H1 (cell line): ENCODE results near the gene RBM44. TPM values are rescaled to one million over a fixed set of nuclear protein-coding genes. Genes with fewer than 3 reads are reported as not detected.

Source experiments
- CTCF ChIA-PET: fragments of 300-600 bp; sonication (Branson Sonifier 250); formaldehyde crosslinking; loops from one replicate; lab custom pipeline; 2021; ENCODE audit not compliant: partially characterized antibody; lab: Charles Lee
- POLR2A ChIA-PET: fragments of 300-600 bp; sonication (Branson Sonifier 250); formaldehyde crosslinking; loops from one replicate; lab custom pipeline; 2021; ENCODE audit warnings: inconsistent platforms; ENCODE audit not compliant: partially characterized antibody; lab: Charles Lee
- DNase-seq, 2 experiments: peaks; one replicate each; pipeline versions ENCODE4 v3.0.0 to v3.0.0-alpha.2; 2010 to 2022; ENCODE audit warnings: low spot score in 2 of 2, low read depth in 1 of 2, mixed read lengths in 1 of 2
- FAIRE-seq: peaks from 2 replicates; lab custom pipeline; 2011; peaks lifted over from hg19 to GRCh38; lab: Jason Lieb, UNC
- H2AFZ ChIP-seq: 2 replicates; pipeline ENCODE4 v1.8.1; 2012; ENCODE audit warnings: low read length, inconsistent platforms
- H2AK5ac ChIP-seq: 2 replicates; pipeline ENCODE4 v1.6.1; 2013; ENCODE audit warnings: low read depth, low read length
- H2BK120ac ChIP-seq: replicated peaks from 2 replicates; pipeline ENCODE3; 2013; ENCODE audit warnings: low read depth, low read length, inconsistent platforms
- H2BK12ac ChIP-seq: 2 replicates; pipeline ENCODE4 v1.6.1; 2013; ENCODE audit warnings: low read depth, low read length
- H2BK15ac ChIP-seq: 2 replicates; pipeline ENCODE4 v1.6.1; 2013; ENCODE audit warnings: low read length
- H2BK20ac ChIP-seq: 2 replicates; pipeline ENCODE4 v1.6.1; 2013; ENCODE audit warnings: low read length
- H2BK5ac ChIP-seq: 2 replicates; pipeline ENCODE4 v1.6.1; 2013; ENCODE audit warnings: low read depth, low read length
- H3K14ac ChIP-seq: 2 replicates; pipeline ENCODE4 v1.6.1; 2013; ENCODE audit warnings: inconsistent platforms; ENCODE audit not compliant: insufficient read length
- H3K18ac ChIP-seq: 2 replicates; pipeline ENCODE4 v1.6.1; 2013; ENCODE audit warnings: low read length; ENCODE audit errors: extremely low read depth
- H3K23ac ChIP-seq: 2 replicates; pipeline ENCODE4 v1.6.1; 2013; ENCODE audit warnings: inconsistent platforms; ENCODE audit not compliant: insufficient read length
- H3K23me2 ChIP-seq: 2 replicates; pipeline ENCODE4 v1.6.1; 2013; ENCODE audit warnings: low read depth, low read length
- H3K27ac ChIP-seq: 2 replicates; pipeline ENCODE4 v1.6.1; 2011; ENCODE audit warnings: low read depth, low read length, inconsistent platforms
- H3K27me3 ChIP-seq, 4 experiments: replicated peaks in 1 of 4; 1 replicate in 1 of 4; 2 replicates in 3 of 4; pipeline versions ENCODE4 v1.6.1 to v1.8.1; 2011 to 2013; ENCODE audit warnings: low read length in 3 of 4, mild to moderate bottlenecking in 3 of 4, inconsistent platforms in 2 of 4, mixed read lengths in 2 of 4, moderate library complexity in 1 of 4; ENCODE audit not compliant: control insufficient read depth in 3 of 4, insufficient read depth in 3 of 4; ENCODE audit errors: extremely low read depth in 1 of 4
- H3K36me3 ChIP-seq, 4 experiments: 2 replicates each; pipeline versions ENCODE4 v1.6.1 to v1.8.1; 2011 to 2013; ENCODE audit warnings: mild to moderate bottlenecking in 4 of 4, low read length in 3 of 4, moderate library complexity in 2 of 4, control low read depth in 1 of 4, inconsistent platforms in 1 of 4; ENCODE audit not compliant: insufficient read depth in 4 of 4, control insufficient read depth in 2 of 4
- H3K4ac ChIP-seq: replicated peaks from 2 replicates; pipeline ENCODE3; 2013; ENCODE audit warnings: low read length, low read depth, mixed read lengths, inconsistent platforms; ENCODE audit not compliant: insufficient read length
- H3K4me1 ChIP-seq, 4 experiments: replicated peaks in 1 of 4; 1 replicate in 1 of 4; 2 replicates in 3 of 4; pipeline versions ENCODE4 v1.6.1 to v1.8.1; 2011 to 2013; ENCODE audit warnings: low read length in 3 of 4, inconsistent platforms in 2 of 4, mixed read lengths in 1 of 4; ENCODE audit not compliant: insufficient read depth in 4 of 4, control insufficient read depth in 3 of 4
- H3K4me2 ChIP-seq, 2 experiments: 2 replicates each; pipeline versions ENCODE4 v1.6.1 to v1.8.1; 2011 to 2013; ENCODE audit warnings: low read depth in 2 of 2, low read length in 2 of 2, control low read depth in 1 of 2, inconsistent platforms in 1 of 2, mild to moderate bottlenecking in 1 of 2; ENCODE audit not compliant: insufficient read depth in 1 of 2
- H3K4me3 ChIP-seq, 4 experiments: fragments of 200-600, 300-600 bp in 1 of 4; sonication (generic), shearing (Covaris generic), sonication (Bioruptor Twin) in 1 of 4; 2 replicates each; pipeline versions ENCODE4 v1.5.1 to v1.8.1; 2011 to 2016; ENCODE audit warnings: low read length in 4 of 4, low read depth in 3 of 4, control low read depth in 2 of 4, inconsistent platforms in 2 of 4, mild to moderate bottlenecking in 2 of 4, mixed read lengths in 1 of 4, moderate library complexity in 1 of 4; ENCODE audit not compliant: insufficient read depth in 2 of 4; ENCODE audit errors: extremely low read depth in 1 of 4
- H3K56ac ChIP-seq: replicated peaks from 2 replicates; pipeline ENCODE3; 2013; ENCODE audit warnings: low read depth, mild to moderate bottlenecking, mixed read lengths, low read length, inconsistent platforms; ENCODE audit not compliant: insufficient read length
- H3K79me1 ChIP-seq: 2 replicates; pipeline ENCODE4 v1.6.1; 2013; ENCODE audit warnings: low read depth, low read length, control low read depth
- H3K79me2 ChIP-seq, 2 experiments: 2 replicates each; pipeline versions ENCODE4 v1.6.1 to v1.8.1; 2012 to 2013; ENCODE audit warnings: low read length in 2 of 2, mild to moderate bottlenecking in 2 of 2, inconsistent platforms in 1 of 2; ENCODE audit not compliant: insufficient read depth in 2 of 2, control insufficient read depth in 1 of 2
- H3K9ac ChIP-seq, 4 experiments: replicated peaks in 1 of 4; 1 replicate in 1 of 4; 2 replicates in 3 of 4; pipeline versions ENCODE4 v1.6.1 to v1.8.1; 2011 to 2013; ENCODE audit warnings: low read depth in 3 of 4, low read length in 3 of 4, control low read depth in 2 of 4, mild to moderate bottlenecking in 2 of 4, moderate library complexity in 2 of 4, inconsistent platforms in 1 of 4; ENCODE audit errors: extremely low read depth in 1 of 4
- H3K9me3 ChIP-seq, 2 experiments: 2 replicates each; pipeline versions ENCODE4 v1.6.1 to v1.8.1; 2012 to 2013; ENCODE audit warnings: mild to moderate bottlenecking in 2 of 2, moderate library complexity in 2 of 2, control low read depth in 1 of 2, inconsistent platforms in 1 of 2, low read depth in 1 of 2, low read length in 1 of 2, mixed read lengths in 1 of 2; ENCODE audit not compliant: insufficient read depth in 2 of 2
- H4K20me1 ChIP-seq, 2 experiments: replicated peaks in 1 of 2; 2 replicates each; pipeline versions ENCODE3 to v1.8.1; 2011 to 2013; ENCODE audit warnings: inconsistent platforms in 2 of 2, low read length in 2 of 2, mild to moderate bottlenecking in 1 of 2; ENCODE audit not compliant: insufficient read depth in 2 of 2, control insufficient read depth in 1 of 2
- H4K5ac ChIP-seq: 2 replicates; pipeline ENCODE4 v1.6.1; 2013; ENCODE audit warnings: low read length, low read depth, mixed read lengths, inconsistent platforms; ENCODE audit not compliant: insufficient read length
- H4K8ac ChIP-seq: 2 replicates; pipeline ENCODE4 v1.8.0; 2013; ENCODE audit warnings: mild to moderate bottlenecking, moderate library complexity, low read length, inconsistent platforms; ENCODE audit not compliant: insufficient read depth; ENCODE audit errors: extremely low read depth
- H4K91ac ChIP-seq: replicated peaks from 2 replicates; pipeline ENCODE3; 2013; ENCODE audit warnings: low read length, mixed read lengths, inconsistent platforms; ENCODE audit not compliant: insufficient read length
- BCL11A ChIP-seq, 2 experiments: IDR thresholded peaks; one replicate each; pipeline ENCODE4 v1.6.1; 2011; ENCODE audit warnings: low read depth in 2 of 2, low read length in 2 of 2, mild to moderate bottlenecking in 2 of 2
- CHD1 ChIP-seq: IDR thresholded peaks from 2 replicates; pipeline ENCODE4 v1.6.1; 2012; ENCODE audit warnings: low read depth, low read length, improper control_type of control experiment
- CTBP2 ChIP-seq: IDR thresholded peaks from 2 replicates; pipeline ENCODE4 v1.7.0; 2011; ENCODE audit warnings: borderline replicate concordance, mild to moderate bottlenecking, moderate library complexity, mixed read lengths, low read length; ENCODE audit not compliant: insufficient read depth, insufficient read length
- GTF2F1 ChIP-seq: IDR thresholded peaks from 2 replicates; pipeline ENCODE4 v1.6.1; 2012; ENCODE audit warnings: low read depth, low read length, improper control_type of control experiment, borderline replicate concordance
- NANOG ChIP-seq: IDR thresholded peaks from 2 replicates; pipeline ENCODE4 v1.6.1; 2011; ENCODE audit warnings: low read length, low read depth, mild to moderate bottlenecking, inconsistent platforms; ENCODE audit not compliant: insufficient read depth, poor library complexity, severe bottlenecking
- RBBP5 ChIP-seq: IDR thresholded peaks from 2 replicates; pipeline ENCODE4 v1.7.1; 2012; ENCODE audit warnings: low read depth, mild to moderate bottlenecking, inconsistent platforms, low read length, moderate library complexity, borderline replicate concordance
- RFX5 ChIP-seq: IDR thresholded peaks from 2 replicates; pipeline ENCODE4 v1.6.1; 2011; ENCODE audit warnings: low read depth, low read length, improper control_type of control experiment, borderline replicate concordance
- SIN3A ChIP-seq, 2 experiments: IDR thresholded peaks in 1 of 2; conservative IDR thresholded peaks in 1 of 2; 2 replicates each; pipeline ENCODE4 v1.6.1; 2011 to 2012; ENCODE audit warnings: low read length in 2 of 2, improper control_type of control experiment in 1 of 2, low read depth in 1 of 2, mild to moderate bottlenecking in 1 of 2
- SIRT6 ChIP-seq: IDR thresholded peaks from one replicate; pipeline ENCODE4 v1.7.1; 2012; ENCODE audit warnings: low read length, inconsistent platforms
- SP4 ChIP-seq: IDR thresholded peaks from 2 replicates; pipeline ENCODE4 v1.6.1; 2012; ENCODE audit warnings: low read length, inconsistent platforms
- SRF ChIP-seq: IDR thresholded peaks from 2 replicates; pipeline ENCODE4 v1.6.1; 2011; ENCODE audit warnings: mild to moderate bottlenecking, low read depth, low read length, moderate library complexity
- TAF1 ChIP-seq: IDR thresholded peaks from 2 replicates; pipeline ENCODE4 v1.6.1; 2011; ENCODE audit warnings: mild to moderate bottlenecking, low read depth, low read length
- TBP ChIP-seq: IDR thresholded peaks from 2 replicates; pipeline ENCODE4 v1.6.1; 2011; ENCODE audit warnings: low read depth, low read length, improper control_type of control experiment
- TCF12 ChIP-seq: IDR thresholded peaks from 2 replicates; pipeline ENCODE4 v1.6.1; 2011; ENCODE audit warnings: low read depth, mild to moderate bottlenecking, low read length
- WGBS, 2 experiments: shearing (Covaris generic) in 1 of 2; methylation state at CpG; one replicate each; pipeline versions ENCODE4 v1.1.6 to v1.1.7; 2013 to 2015; ENCODE audit warnings: low lambda C conversion rate in 2 of 2, mixed read lengths in 2 of 2, inconsistent platforms in 1 of 2, low coverage in 1 of 2, missing lambda C conversion rate in 1 of 2; ENCODE audit not compliant: insufficient replicate concordance in 2 of 2, insufficient coverage in 1 of 2, insufficient read length in 1 of 2; ENCODE audit errors: extremely low coverage in 1 of 2, missing lambda C conversion rate in 1 of 2; 5-methylcytosine and 5-hydroxymethylcytosine counted together
- polyA plus RNA-seq, 7 experiments: library from polyadenylated mRNA; depleted of rRNA in 3 of 7; stranded (reverse) in 5 of 7; unstranded in 2 of 7; fragments of >200 nt in 5 of 7; fragments of 200-250 nt in 2 of 7; gene quantifications; 1 replicate in 5 of 7; 2 replicates in 1 of 7; 4 replicates in 1 of 7; pipeline versions ENCODE4 v1.2.1 to v1.2.3, GENCODE V29; 2011 to 2013; ENCODE audit warnings: missing spikeins in 2 of 7, mixed read lengths in 2 of 7
- total RNA-seq: library from RNA; stranded (reverse); fragmentation: NEBNext Ultra II Directional; extraction: Animal tissue kit (Norgen Biotek cat#: 25700); gene quantifications from 2 replicates; pipeline ENCODE4 v1.2.1, GENCODE V29; 2021

The RBM44 gene
- total and polyA plus RNA-seq, 2 of the 8 experiments (the other 6 are each of a cell fraction or from before 2014, with no cell fraction given): 0.12 to 0.43 TPM

DNA sequence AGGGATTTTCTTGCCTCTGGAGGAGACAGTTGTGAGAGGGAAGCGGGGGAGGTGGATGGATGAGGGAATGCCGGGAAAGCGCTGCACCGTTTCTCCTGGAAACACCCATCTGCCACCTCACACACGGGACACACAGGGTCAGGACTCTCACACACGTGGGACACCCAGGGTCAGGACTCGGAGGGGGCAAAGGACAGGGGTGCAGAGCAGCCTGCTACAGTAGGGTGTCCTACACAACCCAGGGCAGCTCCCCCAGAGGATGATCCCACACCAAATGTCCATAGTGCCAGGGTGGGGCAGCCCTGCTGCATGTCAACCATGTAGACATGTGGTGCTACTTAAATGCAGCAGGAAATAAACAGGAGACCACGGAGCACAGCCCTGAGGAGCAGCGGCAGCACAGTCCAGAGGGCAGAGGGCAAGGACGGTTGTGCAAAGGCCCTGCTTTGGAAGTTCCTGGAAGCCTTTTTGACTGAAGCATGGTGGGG is 65.9 kb downstream of the RBM44 start:
- Histone ChIP-seq H3K79me2 (no peaks in the 10 kb centered on the region), H3K4me3 (no peak overlapping the region), H3K9ac (no peak overlapping the region), H4K5ac (no peak overlapping the region), H2BK20ac (no peak overlapping the region; the same call in 1 of the 2 replicates), H3K4me1 (peaks cover 0 to 7% (median 2%) of the 10 kb centered on the region in 4 experiments; a peak in 3 of 7 replicates), H3K79me1 (no peaks in the 10 kb centered on the region), H3K4me2 (no peak overlapping the region), H2BK120ac (no peak overlapping the region), H2AFZ (no peak overlapping the region), H3K14ac (no peak overlapping the region), H3K27me3 (peaks cover 9 to 19% (median 17%) of the 10 kb centered on the region in 4 experiments), H3K23ac (no peak overlapping the region), H3K23me2 (peaks cover 5% of the 10 kb centered on the region; the same call in 1 of the 2 replicates), H2BK12ac (peak overlapping the region; percentile 63; the same call in 1 of the 2 replicates), H2AK5ac (no peak overlapping the region), H3K4ac (no peak overlapping the region), H3K56ac (no peak overlapping the region), H4K91ac (no peak overlapping the region), H3K36me3 (no peaks in the 10 kb centered on the region), H3K27ac (no peak overlapping the region), H4K8ac (peak overlapping the region; percentile 43; the same call in 1 of the 2 replicates), H4K20me1 (no peaks in the 10 kb centered on the region), H3K9me3 (no peaks in the 10 kb centered on the region), H2BK15ac (no peak overlapping the region), H3K18ac (peak overlapping the region; percentile 19; the same call in 1 of the 2 replicates), H2BK5ac (no peak overlapping the region; the same call in 1 of the 2 replicates)
- ChIA-PET CTCF (no interaction called here), POLR2A (interaction anchor here (0.6 kb wide), 1 partner anchor 74 kb away, joined by 3 read pairs; no protein-coding TSS in a partner anchor)
- 80% methylated on average over 10 of the region's 10 CpGs; no CpG with 5 or more reads in 1 of the 2 experiments for WGBS, 2 experiments
- FAIRE-seq (no peak), DNase-seq (peak in 1 of 2 experiments; percentile 46)
- TF ChIP-seq RBBP5 (no peak), SIN3A (conservative IDR thresholded peaks at IDR 0.05 in 1 of 2, IDR thresholded peaks at IDR 0.05 in 1 of 2; ENCODE audit: low read depth in 1 of 2, low read length in 2 of 2) (no peak), SIRT6 (no peak), RFX5 (no peak), SRF (no peak), GTF2F1 (no peak), BCL11A (IDR thresholded peaks at IDR 0.05; ENCODE audit: low read depth in 2 of 2, low read length in 2 of 2) (no peak), NANOG (no peak), TCF12 (no peak), SP4 (no peak), TAF1 (no peak), CHD1 (no peak), CTBP2 (no peak), TBP (no peak)
